ENCODE measurements around the gene SAV1.
A peak's percentile ranks its signal among the peaks of the same experiment; 100 is the strongest.

The SAV1 gene

GRCh38 chr14:50607181-50607580, 60.9 kb downstream of the SAV1 start:
- DNase-seq (ENCODE audit: low spot score): peak; percentile 52

DNA sequence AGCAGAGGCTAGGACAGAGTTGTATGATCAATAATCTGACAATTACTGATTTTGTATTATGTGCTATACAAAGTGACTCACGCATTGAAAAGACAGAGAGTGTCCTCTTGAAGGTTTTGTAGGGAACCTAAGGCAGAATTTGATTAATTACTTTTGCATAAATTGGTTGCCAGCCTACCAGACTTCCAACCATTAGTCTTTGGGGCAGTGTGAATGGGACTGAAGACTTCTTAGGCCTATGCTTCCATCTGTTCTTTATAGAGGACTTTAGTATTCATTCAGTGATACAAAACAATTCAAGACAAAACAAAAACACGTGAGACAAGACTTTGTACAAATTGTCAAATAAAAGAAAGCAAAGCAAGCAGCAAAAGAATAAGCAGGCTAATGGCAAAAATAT, 61.6 kb downstream of the SAV1 start:
- no peak for DNase-seq (ENCODE audit: low spot score)

GRCh38 chr14:50605766-50606165, 62.3 kb downstream of the SAV1 start:
- DNase-seq (ENCODE audit: low spot score): no peak

DNA sequence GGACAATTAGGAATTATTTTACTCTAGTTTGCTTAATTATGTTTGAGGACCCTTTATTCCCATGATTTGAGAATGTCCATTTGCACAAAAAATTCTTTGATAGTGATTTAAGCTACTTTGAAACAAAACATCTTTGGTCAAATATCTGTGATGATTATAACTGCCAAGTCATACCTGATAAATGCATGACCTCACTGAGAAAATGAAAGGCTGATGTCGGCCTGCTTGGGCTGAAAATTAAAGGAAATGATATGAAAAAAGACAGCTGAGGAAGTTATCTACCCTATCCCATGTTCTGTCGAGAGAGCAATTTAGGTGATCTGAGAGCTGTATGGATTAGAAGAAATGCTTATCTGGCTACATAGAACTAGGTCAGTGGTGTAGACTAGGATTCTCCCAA, 64.5 kb downstream of the SAV1 start:
- DNase-seq (ENCODE audit: low spot score): no peak

- no peak for DNase-seq (ENCODE audit: low spot score)
Observed at GRCh38 chr14:50602035-50602434, 66.1 kb downstream of the SAV1 start.

GRCh38 chr14:50601394-50601793, 66.7 kb downstream of the SAV1 start:
- DNase-seq (ENCODE audit: low spot score): no peak

- DNase-seq (ENCODE audit: low spot score): no peak
Observed at GRCh38 chr14:50600849-50601248, 67.3 kb downstream of the SAV1 start.

- DNase-seq (ENCODE audit: low spot score): peak; percentile 44
Observed at GRCh38 chr14:50599700-50600444, 68.2 kb downstream of the SAV1 start.

DNA sequence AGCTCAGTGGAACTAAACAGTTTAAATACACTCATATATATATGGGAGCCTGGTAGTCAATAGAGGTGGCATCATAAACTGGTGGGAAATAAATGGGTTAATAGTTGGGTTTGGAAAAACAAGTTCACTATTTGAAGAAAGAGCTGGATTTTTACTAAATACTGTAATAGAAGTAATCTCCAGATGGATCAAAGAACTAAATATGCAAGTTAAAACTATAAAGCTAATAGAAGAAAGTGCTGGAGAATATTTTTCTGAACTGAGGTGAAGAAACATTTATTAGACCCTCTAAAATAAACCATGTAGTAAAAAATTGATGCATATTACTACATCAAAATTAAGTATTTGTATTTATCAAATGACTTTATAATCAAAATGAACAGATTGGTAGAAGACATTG, 69.3 kb downstream of the SAV1 start:
- DNase-seq (ENCODE audit: low spot score): no peak

DNA sequence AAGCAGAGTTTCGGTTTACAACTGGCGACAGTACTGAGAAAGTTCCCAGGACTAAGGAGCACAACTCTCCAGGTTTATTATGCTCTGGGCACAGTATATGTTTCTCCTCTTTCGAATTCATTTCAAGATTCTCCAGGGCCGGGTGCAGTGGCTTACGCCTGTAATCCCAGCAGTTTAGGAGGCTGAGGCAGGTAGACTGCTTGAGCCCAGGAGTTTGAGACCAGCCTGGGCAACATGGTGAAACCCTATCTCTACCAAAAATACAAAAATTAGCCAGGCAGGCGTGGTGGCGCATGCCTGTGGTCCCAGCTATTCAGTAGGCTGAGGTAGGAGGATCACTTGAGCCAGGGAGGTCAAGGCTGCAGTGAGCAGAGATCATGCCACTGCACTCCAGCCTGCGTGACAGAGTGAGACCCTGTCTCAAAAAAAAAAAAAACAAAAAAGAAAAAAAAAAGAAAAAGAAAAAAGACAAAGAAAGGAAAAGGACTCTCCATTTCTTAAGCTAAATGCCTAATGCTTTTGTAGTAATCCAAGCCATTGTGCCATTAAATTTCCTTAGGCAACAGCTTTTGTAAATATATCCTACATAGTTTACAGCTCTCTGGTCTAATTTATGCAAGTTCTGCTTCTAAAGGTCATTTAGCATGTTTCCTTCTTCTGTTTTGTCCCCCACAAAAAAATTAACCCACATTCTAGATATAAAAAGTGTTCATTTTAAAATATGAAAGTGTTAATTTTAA, 73.4 kb downstream of the SAV1 start:
- DNase-seq (ENCODE audit: low spot score): no peak

DNA sequence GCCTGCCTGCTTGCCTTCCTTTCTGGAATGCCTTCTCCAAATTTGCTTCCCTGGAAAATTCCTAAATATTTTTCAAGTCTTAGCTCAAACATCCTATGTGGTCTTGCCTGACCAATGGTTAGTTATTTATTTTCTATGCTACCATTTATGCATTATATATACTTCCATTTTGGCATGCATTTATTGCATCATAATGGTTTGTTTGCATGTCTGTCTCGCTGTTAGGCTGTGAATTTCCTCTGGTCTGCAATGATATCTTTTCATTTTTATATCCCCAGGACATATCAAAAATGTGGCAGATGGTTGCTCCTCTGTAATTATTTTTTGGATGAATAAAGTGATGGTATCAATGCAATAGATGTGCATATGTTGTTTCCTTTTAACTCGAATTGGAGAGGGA, 77.6 kb downstream of the SAV1 start:
- DNase-seq (ENCODE audit: low spot score): no peak
